Activated T-helper 1 cell treated with anti-CD3 and anti-CD28 coated beads, Interleukin-12 subunit alpha, Interleukin-12 subunit beta, Interleukin-2, Interleukin-4 antibody, amounts not matched to agents 30 ng/mL and 10 ng/mL and 1 ng/mL, durations not matched to agents 14 hours and 24 hours and 36 hours (primary cell): ENCODE results near the gene PPARA. TPM values are rescaled to one million over a fixed set of nuclear protein-coding genes. Genes with fewer than 3 reads are reported as not detected.

Source experiments
- DNase-seq: peaks from one replicate; pipeline ENCODE4 v3.0.0; 2021; ENCODE audit warnings: low spot score
- H3K27ac Mint-ChIP-seq: one replicate; pipeline ENCODE4 v1.8.0; 2021; ENCODE audit warnings: mild to moderate bottlenecking, mixed read lengths
- H3K27me3 Mint-ChIP-seq: one replicate; pipeline ENCODE4 v1.8.0; 2022; ENCODE audit warnings: mild to moderate bottlenecking, moderate library complexity, mixed read lengths; ENCODE audit not compliant: insufficient read depth
- H3K36me3 Mint-ChIP-seq: one replicate; pipeline ENCODE4 v1.8.0; 2021; ENCODE audit warnings: low read depth, mixed read lengths
- H3K4me1 Mint-ChIP-seq: one replicate; pipeline ENCODE4 v1.8.0; 2021; ENCODE audit warnings: low read depth, mixed read lengths
- H3K4me3 Mint-ChIP-seq: one replicate; pipeline ENCODE4 v1.8.0; 2021; ENCODE audit warnings: mild to moderate bottlenecking, moderate library complexity, mixed read lengths
- H3K9me3 Mint-ChIP-seq: one replicate; pipeline ENCODE4 v1.8.0; 2021; ENCODE audit warnings: mixed read lengths
- intact Hi-C: fragments of 100-400 bp; cut with micrococcal nuclease; formaldehyde crosslinking; loops from one replicate; pipeline ENCODE4 v1.15.1; 2024
- total RNA-seq: library from RNA; stranded (reverse); gene quantifications from 2 replicates; pipeline ENCODE4 v1.2.3, GENCODE V29; 2022

Gene PPARA
- total RNA-seq, 1 donor from 2014 or later: 11.6 TPM

DNA sequence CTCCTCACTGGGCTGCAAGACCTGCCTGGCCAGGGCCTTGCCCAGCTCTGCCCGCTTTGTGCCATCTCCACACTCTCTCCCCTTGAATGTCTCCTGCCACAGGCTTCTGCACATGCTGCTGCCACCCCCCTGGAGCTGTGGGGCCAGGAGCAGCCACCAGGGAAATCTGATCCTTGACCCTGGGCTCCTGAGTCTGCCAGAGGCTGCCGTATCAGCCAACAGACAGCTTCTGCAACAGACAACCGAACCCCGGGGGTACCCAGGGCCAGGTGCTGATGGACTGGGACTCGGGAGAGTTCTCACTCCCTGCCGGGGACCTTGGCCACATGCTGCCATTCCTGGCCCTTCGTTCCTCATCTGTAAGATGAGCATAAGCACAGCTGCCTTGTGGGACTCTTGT, 3.3 kb upstream of the PPARA start:
- Mint-ChIP-seq H3K27me3 (peaks cover 25% of the 10 kb centered on the region), H3K4me1 (peaks cover 13% of the 10 kb centered on the region), H3K4me3 (no peak overlapping the region), H3K27ac (no peak overlapping the region), H3K9me3 (no peaks in the 10 kb centered on the region), H3K36me3 (no peaks in the 10 kb centered on the region)
- intact Hi-C loops: no loop called here
- no peak for DNase-seq

DNA sequence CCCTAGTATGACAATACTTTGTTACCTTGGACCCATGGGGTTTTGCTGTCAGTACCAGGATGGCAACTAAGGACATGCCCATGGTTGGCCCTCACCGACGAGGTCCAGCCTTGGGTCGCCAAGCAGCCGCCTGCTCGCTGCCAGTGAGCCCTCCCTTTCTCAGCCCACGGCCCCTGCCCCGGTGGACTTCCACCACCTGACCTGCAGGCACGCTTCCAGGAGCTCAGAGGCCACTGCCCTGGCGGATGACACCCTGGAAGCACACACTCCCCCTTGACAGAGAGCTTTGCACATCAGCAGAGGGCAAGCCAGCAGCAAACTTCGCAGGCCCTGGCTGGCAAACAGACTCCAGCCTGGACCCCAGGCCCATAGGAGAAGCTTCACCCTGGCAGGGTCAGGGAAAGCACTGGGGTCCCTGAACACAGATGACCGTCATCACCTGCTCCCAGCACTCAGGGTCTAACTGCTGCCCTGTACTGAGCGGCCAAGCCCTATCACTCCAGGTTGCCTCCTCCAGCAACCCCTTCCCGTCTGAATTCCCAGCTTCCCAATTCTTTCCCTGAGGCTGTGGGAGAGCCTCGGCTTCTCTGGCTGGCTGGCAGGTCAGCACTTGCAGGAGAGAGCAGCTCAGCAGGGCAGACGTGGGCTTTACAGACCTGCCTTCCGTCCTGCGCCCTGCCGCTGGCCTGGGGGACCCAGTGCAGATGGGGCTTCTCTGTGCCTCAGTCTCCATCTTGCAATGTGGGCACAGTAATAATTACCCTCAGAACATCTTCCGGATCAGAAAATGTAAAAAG, 2.7 kb upstream of the PPARA start:
- H3K27ac Mint-ChIP-seq: no peak overlapping the region
- H3K4me1 Mint-ChIP-seq: peaks cover 18% of the 10 kb centered on the region
- no peak for DNase-seq
- peaks cover 5% of the 10 kb centered on the region for H3K36me3 Mint-ChIP-seq
- H3K9me3 Mint-ChIP-seq: no peaks in the 10 kb centered on the region
- intact Hi-C loops: no loop called here
- H3K4me3 Mint-ChIP-seq: no peak overlapping the region
- H3K27me3 Mint-ChIP-seq: peaks cover 25% of the 10 kb centered on the region

DNA sequence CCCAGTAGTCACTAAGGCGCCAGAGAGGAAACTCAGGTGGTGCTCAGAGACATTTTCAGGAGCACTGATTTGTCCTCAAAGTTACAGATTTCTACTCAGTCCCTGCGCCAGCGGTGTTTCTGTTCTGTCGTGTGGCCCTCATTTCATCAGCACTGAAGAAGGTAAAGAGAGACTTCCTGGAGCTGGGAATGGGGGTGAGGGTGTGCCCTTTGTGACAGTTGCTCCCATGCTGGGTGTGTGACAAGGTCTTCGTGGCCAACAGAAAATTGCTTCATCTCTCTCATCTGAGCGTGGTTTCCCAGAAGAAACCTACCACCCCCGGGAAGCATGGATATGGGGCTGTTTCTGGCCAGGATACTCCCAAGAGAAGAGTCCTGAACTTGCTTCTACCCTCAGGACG, 2.0 kb upstream of the PPARA start:
- DNase-seq: no peak
- peaks cover 18% of the 10 kb centered on the region for H3K4me1 Mint-ChIP-seq
- H3K27me3 Mint-ChIP-seq: peaks cover 22% of the 10 kb centered on the region
- H3K9me3 Mint-ChIP-seq: no peaks in the 10 kb centered on the region
- no peak overlapping the region for H3K27ac Mint-ChIP-seq
- H3K4me3 Mint-ChIP-seq: no peak overlapping the region
- H3K36me3 Mint-ChIP-seq: peaks cover 5% of the 10 kb centered on the region
- intact Hi-C loops: no loop called here

DNA sequence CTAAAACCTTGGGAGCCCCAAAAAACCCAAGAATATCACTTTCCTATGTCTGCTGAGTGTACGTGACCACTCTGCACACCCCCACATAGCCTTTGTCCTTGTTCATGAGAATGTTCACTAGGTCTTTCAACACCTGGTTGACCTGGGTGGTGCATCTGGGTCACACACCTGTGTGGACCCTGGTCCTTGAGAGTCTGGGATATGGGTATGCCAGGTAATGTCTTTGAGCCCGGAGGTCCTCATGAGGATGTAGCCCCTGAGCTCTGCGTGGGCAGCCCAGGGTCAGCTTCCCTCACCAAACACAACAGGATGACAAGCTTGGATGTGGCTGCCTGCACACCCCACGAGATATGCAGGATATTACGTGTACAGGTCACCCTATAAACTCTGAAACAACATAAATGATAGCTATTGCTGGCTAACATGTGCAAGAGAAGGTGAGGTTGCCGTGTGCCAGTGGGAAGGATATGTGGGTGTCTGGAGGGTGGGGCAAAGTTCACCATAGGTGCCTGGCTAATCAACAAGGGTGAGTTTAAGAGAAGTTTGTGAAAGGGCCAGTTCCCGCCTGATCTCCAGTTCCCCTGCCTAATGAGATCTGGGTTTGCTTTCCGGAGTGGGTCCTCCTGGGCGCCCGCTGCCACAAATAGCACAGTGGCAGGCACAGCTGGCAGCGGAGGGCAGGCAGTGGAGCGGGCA, 1.4 kb upstream of the PPARA start:
- H3K27me3 Mint-ChIP-seq: peaks cover 21% of the 10 kb centered on the region
- peak overlapping the region; percentile 49 for H3K27ac Mint-ChIP-seq
- H3K36me3 Mint-ChIP-seq: peaks cover 5% of the 10 kb centered on the region
- H3K9me3 Mint-ChIP-seq: no peaks in the 10 kb centered on the region
- peak overlapping the region; percentile 75 for H3K4me3 Mint-ChIP-seq
- DNase-seq: no peak
- H3K4me1 Mint-ChIP-seq: peaks cover 18% of the 10 kb centered on the region
- intact Hi-C loops: loop anchor here (1.0 kb wide), 1 partner anchor 147 kb away; the partner anchor contains the start of gene GTSE1

DNA sequence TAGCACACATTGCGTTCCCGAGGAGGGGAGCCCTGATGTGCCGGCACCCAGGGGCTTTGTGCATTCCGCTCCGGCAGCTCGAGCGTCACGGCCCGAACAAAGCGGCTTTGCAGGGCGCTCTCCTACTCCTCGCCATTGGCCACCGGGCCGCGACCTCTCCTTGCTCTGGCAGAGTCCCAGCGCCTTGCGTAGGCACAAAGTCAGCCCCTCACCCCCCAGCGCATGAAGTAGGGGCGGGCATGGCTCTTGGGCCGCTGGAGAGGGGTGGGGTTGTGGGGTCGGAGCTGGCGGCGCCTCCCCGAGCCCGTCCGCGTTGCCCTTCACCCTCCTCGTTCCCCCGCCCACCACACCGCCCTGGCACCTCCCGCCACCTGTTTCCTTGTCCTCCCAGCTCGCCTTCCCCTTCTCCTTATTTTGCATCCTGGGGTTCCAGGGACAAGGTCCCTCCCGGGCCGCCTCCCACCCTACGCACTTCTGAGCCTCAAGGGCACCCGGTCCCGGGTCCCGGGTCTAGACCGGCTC, 753 bp upstream of the PPARA start:
- DNase-seq: peak; percentile 14
- Mint-ChIP-seq H3K36me3 (peaks cover 5% of the 10 kb centered on the region), H3K27me3 (peaks cover 21% of the 10 kb centered on the region), H3K4me1 (peaks cover 18% of the 10 kb centered on the region), H3K4me3 (peak overlapping the region; percentile 75), H3K27ac (peak overlapping the region; percentile 49), H3K9me3 (no peaks in the 10 kb centered on the region)
- intact Hi-C loops: loop anchor here (1.0 to 5.0 kb wide), 3 partner anchors 71 to 147 kb away; partner anchors contain the start of genes GTSE1 and TTC38

DNA sequence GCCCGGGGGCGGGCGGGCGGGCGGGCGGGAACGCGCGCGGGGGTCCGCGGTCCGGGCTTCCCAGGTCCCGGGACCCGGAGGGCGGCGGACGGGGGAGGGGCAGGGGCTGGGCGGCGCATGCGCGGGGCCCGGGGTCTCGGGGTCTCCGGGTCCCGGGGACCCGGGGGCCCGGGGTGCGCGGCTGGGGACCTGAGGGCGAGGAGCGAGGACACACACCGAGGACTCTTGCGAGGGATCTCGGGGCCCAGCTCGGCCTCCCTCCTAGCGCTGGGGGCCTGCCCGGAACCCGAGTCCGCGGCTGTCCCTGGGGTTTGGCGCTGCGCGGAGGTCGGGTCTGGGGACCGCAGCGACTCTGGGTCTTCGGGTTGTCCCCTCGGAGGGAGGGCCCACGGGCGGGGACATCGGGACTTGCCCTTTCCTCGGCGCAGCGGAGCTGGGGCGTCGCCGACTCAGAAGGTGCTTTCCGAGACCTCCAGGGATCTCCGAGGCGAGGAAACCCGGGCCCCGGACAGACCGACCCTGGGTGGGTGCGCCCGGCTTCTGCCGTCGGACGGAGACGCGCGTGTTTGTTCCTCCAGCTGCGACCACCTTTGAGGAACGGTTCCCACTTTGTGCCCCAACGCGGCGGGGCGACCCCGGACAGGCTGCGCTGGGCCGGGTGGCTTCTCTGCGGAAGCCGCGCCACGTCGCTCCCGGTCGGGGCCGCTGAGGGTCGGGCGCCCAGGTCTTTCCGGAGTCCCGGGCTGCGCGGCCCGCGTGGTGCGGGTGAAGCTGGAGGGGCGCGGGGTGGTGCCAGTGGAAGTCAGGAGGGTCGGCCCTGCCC, 540 bp downstream of the PPARA start:
- Mint-ChIP-seq H3K4me3 (peak overlapping the region; percentile 85), H3K27ac (peak overlapping the region; percentile 63), H3K4me1 (peaks cover 18% of the 10 kb centered on the region), H3K9me3 (no peaks in the 10 kb centered on the region), H3K36me3 (peaks cover 7% of the 10 kb centered on the region), H3K27me3 (peaks cover 21% of the 10 kb centered on the region)
- intact Hi-C loops: loop anchor here (1.0 to 5.0 kb wide), 4 partner anchors 29 to 116 kb away; partner anchors contain the start of genes CDPF1 and TTC38
- peak; percentile 59 for DNase-seq

DNA sequence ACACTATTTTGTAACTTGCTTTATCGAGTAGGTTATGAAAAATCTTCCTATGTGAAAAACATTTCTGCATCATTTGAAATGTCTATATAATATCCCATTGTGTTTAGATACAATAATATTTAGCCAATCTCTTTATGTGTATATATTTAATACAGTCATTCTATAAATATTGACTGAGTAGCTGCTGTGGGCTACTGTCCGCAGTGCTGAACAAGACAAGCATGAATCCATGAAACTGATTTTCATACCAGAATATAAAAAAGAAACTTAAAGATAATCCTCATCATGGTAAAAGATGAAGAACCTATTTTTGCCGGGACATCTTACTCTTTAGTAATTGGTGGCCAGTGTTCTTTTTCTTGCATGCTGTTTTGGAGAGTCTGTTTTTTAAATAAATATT, 3.6 kb downstream of the PPARA start:
- no peak overlapping the region for H3K4me3 Mint-ChIP-seq
- no peaks in the 10 kb centered on the region for H3K9me3 Mint-ChIP-seq
- peaks cover 15% of the 10 kb centered on the region for H3K4me1 Mint-ChIP-seq
- peaks cover 10% of the 10 kb centered on the region for H3K36me3 Mint-ChIP-seq
- no peak overlapping the region for H3K27ac Mint-ChIP-seq
- peaks cover 5% of the 10 kb centered on the region for H3K27me3 Mint-ChIP-seq
- intact Hi-C loops: loop anchor here (5.0 kb wide), 1 partner anchor 113 kb away; the partner anchor contains the start of gene TTC38
- no peak for DNase-seq

DNA sequence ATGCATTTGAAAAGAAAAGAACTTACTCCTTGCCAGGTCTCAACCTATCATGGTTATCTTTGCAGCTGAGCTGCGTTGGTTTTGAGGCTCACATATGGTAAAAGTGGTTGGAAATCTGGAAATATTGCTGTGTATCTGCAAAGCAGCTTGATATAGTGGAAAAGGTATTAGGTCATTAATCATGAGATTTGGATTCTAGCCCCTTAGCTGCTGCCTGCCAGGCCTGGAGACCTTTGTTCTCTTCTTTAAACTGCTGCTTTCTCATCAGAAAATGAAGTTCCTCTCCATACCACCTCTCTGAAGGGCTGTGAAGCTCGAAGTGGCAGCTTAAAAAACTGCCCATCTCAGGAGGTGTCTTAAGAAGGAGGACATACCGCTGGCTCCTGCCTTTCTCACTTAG, 5.7 kb downstream of the PPARA start:
- Mint-ChIP-seq H3K9me3 (no peaks in the 10 kb centered on the region), H3K36me3 (peaks cover 14% of the 10 kb centered on the region), H3K4me1 (peaks cover 9% of the 10 kb centered on the region), H3K4me3 (no peak overlapping the region), H3K27me3 (no peaks in the 10 kb centered on the region), H3K27ac (no peak overlapping the region)
- intact Hi-C loops: no loop called here
- DNase-seq: no peak

DNA sequence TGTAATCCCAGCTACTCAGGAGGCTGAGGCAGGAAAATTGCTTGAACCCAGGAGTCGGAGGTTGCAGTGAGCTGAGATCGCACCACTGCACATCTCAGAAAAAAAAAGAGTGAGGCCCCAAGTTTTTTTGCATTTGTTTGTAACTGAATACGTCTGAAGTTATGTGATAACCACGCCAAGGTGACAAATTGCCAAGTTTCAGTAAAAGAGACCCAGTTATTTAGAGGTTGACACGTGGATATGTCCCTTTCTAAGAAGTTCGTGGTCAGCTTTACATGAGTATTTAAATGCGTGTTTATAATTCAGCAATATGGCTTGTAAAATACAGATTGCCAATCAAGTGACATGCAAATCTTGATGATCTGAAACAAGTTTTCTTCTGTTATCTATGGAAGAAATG, 8.0 kb downstream of the PPARA start:
- DNase-seq: no peak
- Mint-ChIP-seq H3K9me3 (no peaks in the 10 kb centered on the region), H3K4me3 (no peak overlapping the region), H3K27ac (no peak overlapping the region), H3K27me3 (no peaks in the 10 kb centered on the region), H3K4me1 (no peaks in the 10 kb centered on the region), H3K36me3 (peaks cover 8% of the 10 kb centered on the region)
- intact Hi-C loops: no loop called here

DNA sequence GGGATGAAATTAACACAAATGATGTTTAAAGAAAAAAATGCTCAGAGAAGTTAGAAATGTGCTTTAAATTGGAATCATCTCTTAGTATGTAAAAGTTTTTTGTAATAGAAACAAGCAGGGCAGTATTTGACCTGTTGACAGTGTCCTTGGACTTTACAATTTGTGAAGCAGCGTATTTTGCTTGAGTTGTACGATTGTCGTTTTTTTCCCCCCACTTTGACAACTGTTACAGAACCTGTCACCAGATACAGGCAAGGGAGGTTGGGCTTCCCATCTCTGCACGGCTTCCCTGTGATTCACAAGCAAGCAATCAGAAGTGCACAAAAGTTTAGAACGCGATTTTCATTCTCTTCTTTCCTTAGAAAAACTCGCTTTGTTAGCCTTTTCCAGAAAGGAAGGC, 8.9 kb downstream of the PPARA start:
- Mint-ChIP-seq H3K36me3 (peaks cover 8% of the 10 kb centered on the region), H3K4me1 (no peaks in the 10 kb centered on the region), H3K27ac (no peak overlapping the region), H3K27me3 (no peaks in the 10 kb centered on the region), H3K9me3 (no peaks in the 10 kb centered on the region), H3K4me3 (no peak overlapping the region)
- intact Hi-C loops: no loop called here
- no peak for DNase-seq

DNA sequence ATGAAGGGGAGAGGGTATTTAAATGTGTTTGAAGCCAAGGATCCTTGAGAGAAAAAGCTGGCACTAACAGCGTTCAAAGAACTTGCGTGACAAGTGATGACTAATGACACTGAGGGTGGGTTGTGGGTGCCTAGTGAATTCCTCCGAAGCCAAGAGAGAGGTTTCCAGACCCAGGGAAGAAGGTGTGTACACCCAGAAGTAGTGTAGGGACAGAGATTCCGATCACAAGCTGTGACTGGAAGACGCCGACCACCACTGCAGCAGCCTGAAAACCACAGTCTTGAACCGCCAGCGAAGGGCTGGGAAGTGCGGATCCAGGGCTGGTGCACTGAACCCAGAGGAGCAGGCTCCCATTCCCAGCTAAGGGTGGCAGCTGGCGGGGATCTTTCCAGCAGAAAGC, 9.5 kb downstream of the PPARA start:
- Mint-ChIP-seq H3K4me1 (no peaks in the 10 kb centered on the region), H3K27ac (no peak overlapping the region), H3K9me3 (no peaks in the 10 kb centered on the region), H3K4me3 (no peak overlapping the region), H3K36me3 (peaks cover 8% of the 10 kb centered on the region), H3K27me3 (no peaks in the 10 kb centered on the region)
- intact Hi-C loops: no loop called here
- DNase-seq: no peak

DNA sequence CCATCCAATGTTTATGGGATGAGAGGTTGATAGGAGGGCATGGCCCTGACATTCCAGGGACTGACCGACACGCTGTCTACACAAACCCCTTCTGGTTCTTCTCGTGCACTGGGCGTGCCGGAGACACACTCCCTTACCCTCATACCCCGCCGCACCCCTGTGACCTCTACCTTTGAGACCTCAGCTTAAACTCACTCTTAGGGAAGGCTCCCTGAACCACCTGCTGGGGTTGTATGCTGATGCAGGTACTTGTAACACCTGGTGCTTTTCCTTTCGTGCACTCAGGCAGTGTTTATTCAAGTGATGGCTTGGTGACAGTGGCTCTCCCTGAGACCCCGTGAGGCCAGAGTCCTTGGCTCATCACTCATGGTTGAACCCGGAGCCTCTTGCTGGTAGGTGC, 12.0 kb downstream of the PPARA start:
- no peaks in the 10 kb centered on the region for H3K27me3 Mint-ChIP-seq
- H3K36me3 Mint-ChIP-seq: peaks cover 3% of the 10 kb centered on the region
- no peak overlapping the region for H3K4me3 Mint-ChIP-seq
- H3K9me3 Mint-ChIP-seq: no peaks in the 10 kb centered on the region
- intact Hi-C loops: no loop called here
- H3K4me1 Mint-ChIP-seq: no peaks in the 10 kb centered on the region
- H3K27ac Mint-ChIP-seq: no peak overlapping the region
- no peak for DNase-seq
